Smooth muscle cell (in vitro differentiated cells): ENCODE data around the gene SMIM27. TPM values are rescaled to one million over a fixed set of nuclear protein-coding genes. Genes with fewer than 3 reads are reported as not detected.
A peak's percentile ranks its signal among the peaks of the same experiment; 100 is the strongest.

Experiments used
- DNase-seq: peaks from one replicate; lab custom pipeline; 2025; ENCODE audit not compliant: unreplicated experiment; lab: John Stamatoyannopoulos, UW
- H2AFZ ChIP-seq: fragments of 200-600 bp; sonication (generic); 2 replicates; pipeline ENCODE4 v1.6.0; 2016; ENCODE audit warnings: antibody characterized with exemption, low read depth, mild to moderate bottlenecking
- H3F3A ChIP-seq: fragments of 200-600 bp; sonication (generic); 2 replicates; pipeline ENCODE4 v1.6.0; 2017; ENCODE audit warnings: antibody characterized with exemption, low read depth
- H3K27ac ChIP-seq: fragments of 200-600 bp; sonication (generic); 2 replicates; pipeline ENCODE4 v1.5.1; 2016; ENCODE audit warnings: low read depth, mild to moderate bottlenecking
- H3K27me3 ChIP-seq: fragments of 200-600 bp; sonication (generic); 2 replicates; pipeline ENCODE4 v1.6.1; 2016; ENCODE audit warnings: low read depth, mild to moderate bottlenecking
- H3K36me3 ChIP-seq: fragments of 200-600 bp; sonication (generic); 2 replicates; pipeline ENCODE4 v1.5.1; 2016; ENCODE audit warnings: low read depth
- H3K4me1 ChIP-seq: fragments of 200-600 bp; sonication (generic); 2 replicates; pipeline ENCODE4 v1.5.1; 2016; ENCODE audit warnings: low read depth
- H3K4me2 ChIP-seq: fragments of 200-600 bp; sonication (generic); 2 replicates; pipeline ENCODE4 v1.6.0; 2016; ENCODE audit warnings: mild to moderate bottlenecking
- H3K4me3 ChIP-seq: fragments of 200-600 bp; sonication (generic); 2 replicates; pipeline ENCODE4 v1.5.1; 2016; ENCODE audit warnings: mild to moderate bottlenecking
- H3K79me2 ChIP-seq: fragments of 200-600 bp; sonication (generic); 2 replicates; pipeline ENCODE4 v1.6.0; 2016; ENCODE audit warnings: low read depth, mild to moderate bottlenecking
- H3K9ac ChIP-seq: fragments of 200-600 bp; sonication (generic); 2 replicates; pipeline ENCODE4 v1.6.0; 2016; ENCODE audit warnings: low read depth
- H3K9me3 ChIP-seq: fragments of 200-600 bp; sonication (generic); replicated peaks from 2 replicates; pipeline ENCODE4 v1.5.1; 2016; ENCODE audit warnings: low read depth
- H4K20me1 ChIP-seq: fragments of 200-600 bp; sonication (generic); 2 replicates; pipeline ENCODE4 v1.6.0; 2016; ENCODE audit warnings: low read depth
- WGBS: methylation state at CpG from one replicate; pipeline ENCODE4 v1.1.7; 2016; ENCODE audit warnings: low lambda C conversion rate; 5-methylcytosine and 5-hydroxymethylcytosine counted together
- polyA plus RNA-seq: library from polyadenylated mRNA; unstranded; fragments of >200 nt; fragmentation: Nextera tagmentation; extraction: Ambion mirVana; gene quantifications from 2 replicates; pipeline ENCODE4 v1.2.1, GENCODE V29; 2016
- total RNA-seq: library from RNA; depleted of rRNA; stranded (reverse); fragments of >200 nt; gene quantifications from 2 replicates; pipeline ENCODE4 v1.2.3, GENCODE V29; 2014
- TF ChIP-seq, protein P1 (sequence below): fragments of 200-600 bp; sonication (generic); IDR thresholded peaks from 2 replicates; pipeline ENCODE4 v1.5.1; 2017; ENCODE audit warnings: borderline replicate concordance, mild to moderate bottlenecking, antibody characterized with exemption; ENCODE audit not compliant: insufficient read depth, poor library complexity, severe bottlenecking

SMIM27 gene
- total and polyA plus RNA-seq, 2 experiments from 2014 or later, result 2.9 to 36.6 TPM

DNA sequence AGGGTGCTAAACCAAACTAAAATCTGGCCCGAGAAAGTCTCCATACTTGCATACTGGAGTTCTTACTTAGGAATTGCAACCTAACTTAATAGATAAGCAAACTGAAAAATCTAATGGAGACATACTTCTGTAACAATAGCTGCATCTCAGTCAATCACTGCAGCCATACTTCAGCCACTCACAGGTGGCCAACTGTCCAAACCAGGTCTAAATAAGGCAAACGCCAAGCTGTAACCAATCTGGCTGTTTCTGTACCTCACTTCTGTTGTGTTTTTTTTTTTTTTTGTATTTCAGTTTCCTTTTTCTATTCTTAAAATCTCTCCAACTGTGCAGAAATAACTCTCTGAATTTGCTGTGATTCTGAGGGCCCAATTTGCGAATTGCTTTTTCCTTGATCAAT is 25.2 kb downstream of the SMIM27 start:
- Histone ChIP-seq H3K36me3 (no peaks in the 10 kb centered on the region), H3K4me2 (no peak overlapping the region), H2AFZ (no peak overlapping the region), H4K20me1 (no peaks in the 10 kb centered on the region), H3K4me1 (peaks cover 14% of the 10 kb centered on the region), H3K27ac (no peak overlapping the region), H3K79me2 (peaks cover 2% of the 10 kb centered on the region), H3K9me3 (no peaks in the 10 kb centered on the region), H3K4me3 (no peak overlapping the region), H3K9ac (no peak overlapping the region), H3K27me3 (no peaks in the 10 kb centered on the region), H3F3A (no peaks in the 10 kb centered on the region)
- TF ChIP-seq, protein P1, sequence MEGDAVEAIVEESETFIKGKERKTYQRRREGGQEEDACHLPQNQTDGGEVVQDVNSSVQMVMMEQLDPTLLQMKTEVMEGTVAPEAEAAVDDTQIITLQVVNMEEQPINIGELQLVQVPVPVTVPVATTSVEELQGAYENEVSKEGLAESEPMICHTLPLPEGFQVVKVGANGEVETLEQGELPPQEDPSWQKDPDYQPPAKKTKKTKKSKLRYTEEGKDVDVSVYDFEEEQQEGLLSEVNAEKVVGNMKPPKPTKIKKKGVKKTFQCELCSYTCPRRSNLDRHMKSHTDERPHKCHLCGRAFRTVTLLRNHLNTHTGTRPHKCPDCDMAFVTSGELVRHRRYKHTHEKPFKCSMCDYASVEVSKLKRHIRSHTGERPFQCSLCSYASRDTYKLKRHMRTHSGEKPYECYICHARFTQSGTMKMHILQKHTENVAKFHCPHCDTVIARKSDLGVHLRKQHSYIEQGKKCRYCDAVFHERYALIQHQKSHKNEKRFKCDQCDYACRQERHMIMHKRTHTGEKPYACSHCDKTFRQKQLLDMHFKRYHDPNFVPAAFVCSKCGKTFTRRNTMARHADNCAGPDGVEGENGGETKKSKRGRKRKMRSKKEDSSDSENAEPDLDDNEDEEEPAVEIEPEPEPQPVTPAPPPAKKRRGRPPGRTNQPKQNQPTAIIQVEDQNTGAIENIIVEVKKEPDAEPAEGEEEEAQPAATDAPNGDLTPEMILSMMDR, result no peak
- DNase-seq, result no peak
- 88% methylated on average over 3 of the region's 3 CpGs for WGBS

DNA sequence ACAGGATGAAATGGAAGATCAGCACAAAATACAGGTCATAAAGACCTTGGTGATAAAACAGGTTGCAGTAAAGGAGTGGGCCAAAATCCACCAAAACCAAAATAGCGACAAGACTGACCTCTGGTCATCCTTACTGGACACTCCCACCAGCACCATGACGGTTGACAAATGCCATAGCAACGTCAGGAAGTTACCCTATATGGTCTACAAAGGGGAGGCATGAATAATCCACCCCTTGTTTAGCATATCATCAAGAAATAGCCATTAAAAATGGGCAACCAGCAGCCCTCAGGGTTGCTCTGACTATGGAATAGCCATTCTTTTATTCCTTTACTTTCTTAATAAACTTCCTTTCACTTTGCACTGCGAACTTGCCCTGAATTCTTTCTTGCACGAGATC is 26.8 kb downstream of the SMIM27 start:
- Histone ChIP-seq H3K9ac (no peak overlapping the region), H3K4me2 (no peak overlapping the region)

DNA sequence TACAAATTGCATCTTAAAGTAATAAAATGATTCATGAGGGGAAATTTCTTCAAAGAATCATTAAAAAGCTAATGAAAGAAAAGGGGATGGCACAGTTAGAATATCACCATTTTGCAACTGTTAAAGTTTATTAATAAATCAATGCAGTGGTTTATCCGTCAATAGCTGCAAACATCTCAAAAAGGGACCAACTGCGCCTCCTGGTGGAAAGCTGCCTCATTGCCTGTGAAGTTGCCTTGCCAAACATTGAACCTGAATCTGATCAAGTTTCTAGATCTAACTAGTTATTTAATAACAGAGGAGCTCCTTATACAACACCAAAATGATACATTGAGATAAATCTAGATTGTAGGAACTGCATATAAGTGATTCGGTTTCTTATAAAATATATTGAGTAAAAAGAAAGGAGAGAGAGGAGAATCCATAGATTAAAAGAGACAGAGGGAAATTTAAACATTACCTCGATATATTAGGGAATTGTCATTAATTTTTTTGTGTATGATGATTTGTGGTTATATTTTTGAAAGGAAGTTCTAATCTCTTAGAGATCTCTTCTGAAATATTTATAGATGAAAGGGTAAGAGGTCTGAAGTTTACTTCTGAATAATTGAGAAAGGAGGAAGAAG is 27.7 kb downstream of the SMIM27 start:
- DNase-seq, result peak; percentile 12
- Histone ChIP-seq H3K4me3 (no peak overlapping the region), H3K27me3 (no peaks in the 10 kb centered on the region), H2AFZ (no peak overlapping the region), H3K4me1 (peaks cover 9% of the 10 kb centered on the region), H3F3A (no peaks in the 10 kb centered on the region), H3K27ac (no peak overlapping the region), H3K9me3 (no peaks in the 10 kb centered on the region), H4K20me1 (no peaks in the 10 kb centered on the region), H3K79me2 (no peaks in the 10 kb centered on the region), H3K9ac (no peak overlapping the region), H3K36me3 (no peaks in the 10 kb centered on the region), H3K4me2 (no peak overlapping the region)
- 25% methylated on average over 4 of the region's 4 CpGs for WGBS
- TF ChIP-seq, protein P1, result peak; percentile 93

More for the DNA sequence above, 26.8 kb downstream of the SMIM27 start:
- no peak for DNase-seq
- Histone ChIP-seq H3K79me2 (no peaks in the 10 kb centered on the region), H3K4me3 (no peak overlapping the region), H3K36me3 (no peaks in the 10 kb centered on the region), H4K20me1 (no peaks in the 10 kb centered on the region), H3F3A (no peaks in the 10 kb centered on the region), H2AFZ (no peak overlapping the region), H3K27me3 (no peaks in the 10 kb centered on the region), H3K4me1 (peaks cover 9% of the 10 kb centered on the region), H3K9me3 (no peaks in the 10 kb centered on the region), H3K27ac (no peak overlapping the region)
- TF ChIP-seq, protein P1, result no peak
- 82% methylated on average over 5 of the region's 5 CpGs for WGBS

DNA sequence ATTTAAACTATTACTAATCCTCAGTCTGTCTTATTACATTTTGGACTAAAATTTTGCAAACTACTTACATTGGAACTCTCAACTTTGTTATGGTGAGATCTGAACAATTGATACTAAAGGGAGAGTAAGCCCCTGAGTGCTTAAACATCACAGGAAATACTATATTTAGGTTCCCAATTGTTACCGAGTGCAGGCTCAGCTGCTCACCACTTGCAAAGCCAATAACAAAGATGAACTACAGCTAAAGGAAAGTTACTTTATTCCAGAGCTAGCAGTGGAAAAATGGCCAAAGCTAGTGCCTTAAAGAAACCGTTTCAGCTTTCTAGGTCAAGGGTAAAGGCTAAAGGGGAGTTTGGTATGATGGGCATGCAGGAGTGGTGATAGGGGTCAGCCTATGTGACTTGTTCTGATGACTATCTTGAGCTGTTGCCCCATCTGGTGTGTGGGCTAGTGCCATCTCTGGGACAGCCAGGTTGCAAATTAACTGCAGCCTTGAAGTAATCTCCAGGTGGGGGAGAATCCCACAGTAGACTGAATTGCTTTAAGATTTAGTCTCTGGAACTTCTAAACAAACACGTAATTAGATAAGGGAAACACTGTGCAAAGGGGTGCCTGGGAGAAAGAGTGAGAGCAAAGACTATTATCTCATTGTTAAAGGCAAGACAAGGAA is 28.6 kb downstream of the SMIM27 start:
- peaks cover 9% of the 10 kb centered on the region for H3K4me1 ChIP-seq
- H3K4me2 ChIP-seq, result peak overlapping the region; percentile 59
- no peaks in the 10 kb centered on the region for H3K27me3 ChIP-seq
- peak overlapping the region; percentile 65 for H2AFZ ChIP-seq
- H3F3A ChIP-seq, result no peaks in the 10 kb centered on the region
- H3K9me3 ChIP-seq, result no peaks in the 10 kb centered on the region
- no peaks in the 10 kb centered on the region for H3K36me3 ChIP-seq
- TF ChIP-seq, protein P1, result no peak
- no peaks in the 10 kb centered on the region for H3K79me2 ChIP-seq
- no peaks in the 10 kb centered on the region for H4K20me1 ChIP-seq
- H3K27ac ChIP-seq, result peak overlapping the region; percentile 38
- no peak overlapping the region for H3K4me3 ChIP-seq
- 10% methylated on average over 3 of the region's 3 CpGs for WGBS
- DNase-seq, result no peak
- no peak overlapping the region for H3K9ac ChIP-seq
